Myocyte (in vitro differentiated cells): ENCODE results near the gene SLC29A4. TPM values are rescaled to one million over a fixed set of nuclear protein-coding genes. Genes with fewer than 3 reads are reported as not detected.
A peak's percentile ranks its signal among the peaks of the same experiment; 100 is the strongest.
"Not testable (repeated sequence)": the region's sequence is repeated elsewhere in the genome, so short reads cannot be mapped to it uniquely, and the experiment has no call there.

Experiments
- DNase-seq: peaks from one replicate; pipeline ENCODE4 v3.0.0-alpha.2; 2012; ENCODE audit warnings: low read depth
- total RNA-seq: library from RNA; depleted of rRNA; stranded (reverse); fragments of >200 nt; gene quantifications from 2 replicates; pipeline ENCODE4 v1.2.3, GENCODE V29; 2014

SLC29A4 gene
- total RNA-seq, 1 donor from 2014 or later, result 4.8 TPM

DNA sequence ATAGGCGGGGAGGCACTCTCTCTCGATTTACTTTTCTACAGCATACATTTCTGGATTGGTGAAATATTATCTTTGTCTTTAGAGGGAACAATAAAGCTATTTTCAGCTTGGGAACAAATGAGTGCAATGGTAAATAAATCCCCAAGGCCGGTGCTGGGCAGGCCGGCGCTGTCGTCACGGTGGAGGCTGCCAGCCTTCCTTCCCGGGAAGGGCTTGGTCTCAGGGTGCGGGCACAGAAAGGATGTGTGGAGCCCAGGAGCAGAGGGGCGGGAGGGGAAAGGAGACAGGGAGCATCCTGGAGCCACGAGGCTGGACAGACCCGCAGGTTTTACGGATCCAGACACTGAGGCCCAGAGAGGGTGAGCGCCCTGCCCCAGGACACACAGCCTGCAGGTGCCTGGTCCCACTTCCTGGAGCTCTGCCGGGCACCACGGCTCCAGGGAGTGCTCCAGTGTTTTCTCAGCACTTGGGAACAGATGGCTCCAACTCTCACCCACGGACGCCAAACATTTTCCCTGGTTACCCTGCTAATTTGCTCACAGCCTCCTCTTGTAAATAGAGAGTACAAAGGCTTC, 8.8 kb upstream of the SLC29A4 start:
- not testable (repeated sequence) for DNase-seq

DNA sequence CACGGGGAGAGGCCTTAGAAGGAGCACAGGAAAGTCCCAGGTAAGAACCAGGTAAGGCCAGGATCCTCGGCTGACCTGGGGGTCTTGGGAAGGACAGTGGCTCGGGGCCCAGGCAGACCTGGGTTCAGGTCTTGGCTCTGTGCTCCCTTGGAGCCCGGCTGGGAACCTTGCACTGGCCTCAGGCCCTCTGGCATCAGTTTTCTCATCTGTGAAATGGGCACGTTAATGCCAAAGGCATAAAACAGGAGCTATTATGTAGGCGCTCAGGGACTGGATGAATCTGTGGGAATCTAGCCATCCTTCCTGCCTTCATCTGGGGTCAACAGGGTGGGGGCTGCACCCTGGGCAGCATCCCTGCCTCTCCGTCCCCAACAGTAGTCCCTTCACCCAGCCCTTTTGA, 8.3 kb upstream of the SLC29A4 start:
- no peak for DNase-seq

DNA sequence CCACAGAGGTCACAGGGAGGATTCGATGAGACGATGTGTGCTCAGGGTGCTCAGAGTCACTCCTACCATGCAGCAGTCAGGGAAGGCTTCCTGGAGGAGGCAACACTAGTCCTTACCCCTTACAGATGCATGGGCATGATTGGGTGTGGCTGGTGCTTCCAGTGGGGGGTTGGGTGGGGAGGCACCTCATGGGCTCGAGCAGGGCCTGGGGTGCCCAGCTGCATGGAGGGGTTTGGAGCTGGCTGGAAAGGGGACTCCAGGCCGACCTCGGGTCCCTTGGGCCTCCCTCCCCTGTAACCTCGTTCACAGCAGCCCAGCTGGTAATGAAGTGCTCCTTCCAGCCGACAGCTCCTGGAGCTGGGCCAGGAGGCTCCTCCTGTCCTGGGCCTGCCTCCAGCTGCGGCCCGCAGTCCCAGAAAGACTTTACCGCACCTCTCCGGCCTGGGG, 7.7 kb upstream of the SLC29A4 start:
- not testable (repeated sequence) for DNase-seq

DNA sequence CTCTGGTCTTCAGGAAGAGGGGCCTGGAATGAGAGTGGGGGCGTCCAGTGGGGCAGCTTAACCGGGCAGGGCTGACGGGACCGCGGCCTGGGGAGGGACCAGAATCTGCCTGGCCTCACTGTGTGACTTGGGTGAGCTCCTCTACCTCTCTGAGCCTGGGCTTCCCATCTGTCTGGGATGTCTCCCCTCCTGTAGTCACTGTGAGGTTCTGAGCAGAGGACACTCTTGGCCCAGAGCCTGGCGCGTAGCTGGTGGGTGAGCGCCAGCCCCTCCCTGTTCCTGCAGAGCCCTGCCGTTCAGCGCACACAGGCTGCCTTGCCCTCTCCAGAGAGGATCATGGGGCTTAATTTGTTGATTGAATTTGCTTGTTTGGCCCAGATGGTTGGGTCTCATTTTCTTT, 7.2 kb upstream of the SLC29A4 start:
- not testable (repeated sequence) for DNase-seq

GRCh38 chr7:5276123-5276522, 6.6 kb upstream of the SLC29A4 start:
- DNase-seq, result not testable (repeated sequence)

- DNase-seq, result no peak
These were observed 6.1 kb upstream of the SLC29A4 start for GRCh38 chr7:5276611-5277010.

GRCh38 chr7:5278766-5279165, 4.0 kb upstream of the SLC29A4 start:
- DNase-seq, result no peak

DNA sequence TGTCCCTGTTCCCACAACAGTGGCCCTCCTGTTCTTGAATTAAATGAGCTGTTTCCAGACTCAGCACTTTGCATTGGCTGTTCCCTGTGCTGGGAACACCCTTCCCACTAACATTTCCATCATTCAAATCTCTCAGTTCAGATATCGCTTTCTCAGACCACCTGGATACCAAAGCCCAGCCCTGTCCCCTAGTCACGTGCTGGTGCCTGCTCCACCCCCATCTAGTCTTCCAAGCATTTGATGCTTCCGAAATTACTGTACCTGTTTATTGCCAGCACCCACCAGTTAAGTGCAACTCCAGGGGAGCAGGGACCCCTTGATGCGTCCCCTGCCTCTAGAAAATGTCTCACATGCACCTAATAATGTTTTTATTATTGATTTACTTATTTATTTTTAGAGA, 3.0 kb upstream of the SLC29A4 start:
- DNase-seq, result no peak

- DNase-seq, result not testable (repeated sequence)
These were observed 894 bp upstream of the SLC29A4 start for GRCh38 chr7:5281598-5282500.

DNA sequence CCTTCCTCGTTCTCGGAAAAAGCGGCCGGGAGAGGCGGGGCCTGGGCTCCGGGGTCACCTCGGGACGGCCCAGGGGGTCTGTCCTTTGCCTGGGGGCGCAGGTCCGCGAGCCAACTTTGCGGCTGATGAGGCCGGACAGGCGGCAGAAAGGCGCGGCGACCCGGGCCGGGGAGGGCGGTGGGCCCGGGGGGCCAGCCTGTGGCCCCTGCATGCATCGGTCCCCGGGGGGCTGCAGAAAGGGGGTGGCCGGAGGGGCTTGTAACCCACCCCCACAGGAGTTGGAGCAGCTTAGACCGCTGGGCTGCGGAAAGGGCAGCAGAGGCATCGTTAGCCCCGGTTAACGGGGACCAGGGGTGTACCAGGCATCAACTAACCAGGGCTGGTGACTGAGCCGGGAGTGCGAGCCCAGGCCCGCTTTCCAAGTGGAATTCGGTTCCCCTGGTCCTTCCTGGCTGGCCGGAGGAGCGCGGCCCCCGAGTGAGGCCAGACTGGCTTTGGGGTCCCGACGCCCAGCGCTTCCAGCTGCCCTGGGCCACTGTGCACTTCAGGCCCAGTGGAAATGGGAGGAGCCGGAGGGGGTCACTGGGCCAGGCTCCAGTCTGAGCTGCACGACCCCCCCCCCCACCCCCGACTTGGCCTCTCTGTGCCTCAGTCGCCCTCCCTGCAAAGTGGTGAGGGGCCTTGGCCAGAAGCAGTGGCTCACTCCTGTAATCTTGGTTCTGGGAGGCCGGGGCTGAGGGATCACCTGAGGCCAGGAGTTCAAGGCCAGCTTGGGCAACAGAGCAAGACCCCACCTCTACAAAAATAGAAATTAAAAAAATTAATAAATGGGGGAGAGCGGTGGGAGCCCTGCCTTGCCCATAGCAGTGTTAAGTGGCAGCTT, 919 bp downstream of the SLC29A4 start:
- no peak for DNase-seq

DNA sequence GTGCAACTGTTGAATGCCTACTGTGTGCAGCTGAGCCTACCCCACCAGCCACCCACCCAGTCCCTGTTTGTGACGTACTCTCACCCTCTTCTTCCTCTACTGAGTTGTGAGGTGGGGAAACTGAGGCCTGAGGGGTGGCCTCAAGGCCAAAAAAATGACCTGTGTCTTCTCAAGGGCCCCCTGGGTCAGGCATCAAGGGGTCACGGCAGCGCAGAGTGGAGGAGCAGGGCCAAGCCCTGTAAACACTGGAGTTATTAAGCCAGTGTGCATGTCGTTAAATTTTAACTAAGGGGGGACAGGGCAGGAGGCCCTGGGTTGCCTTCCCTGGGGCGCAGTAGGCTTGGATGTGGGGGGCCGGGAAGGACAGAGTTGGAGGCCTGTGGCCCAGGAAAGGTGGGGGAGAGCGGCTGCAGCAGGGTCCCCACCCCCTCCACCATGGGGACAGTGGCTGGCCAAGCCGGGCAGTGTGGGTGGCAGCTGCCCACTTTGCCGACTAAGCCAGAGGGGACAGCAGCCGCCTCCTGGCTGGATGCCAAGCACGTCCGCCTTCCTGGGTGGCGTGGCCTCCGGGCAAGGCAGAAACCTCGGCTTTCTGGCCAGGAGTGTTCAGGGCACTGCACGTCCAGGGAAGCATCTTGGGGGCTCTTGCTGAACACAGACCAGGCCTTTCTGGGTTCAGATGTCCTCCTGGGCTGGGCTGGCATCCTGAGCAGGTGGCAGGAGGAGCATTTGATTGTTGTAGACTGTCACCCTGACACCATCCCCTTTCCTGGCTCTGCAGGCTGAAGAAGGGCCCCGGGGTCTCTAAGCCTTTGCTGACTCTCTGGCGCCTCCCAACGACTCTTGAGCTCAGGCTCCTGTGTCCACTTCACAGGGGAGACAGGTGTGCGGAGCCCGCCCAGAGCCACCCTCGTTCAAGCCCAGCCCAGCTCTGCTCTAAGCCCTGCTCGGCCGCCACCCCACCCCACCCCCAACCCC, 1.9 kb downstream of the SLC29A4 start:
- DNase-seq, result peak; percentile 70

GRCh38 chr7:5286933-5287332, 4.2 kb downstream of the SLC29A4 start:
- no peak for DNase-seq

- not testable (repeated sequence) for DNase-seq
These were observed 4.6 kb downstream of the SLC29A4 start for GRCh38 chr7:5287373-5287772.

DNA sequence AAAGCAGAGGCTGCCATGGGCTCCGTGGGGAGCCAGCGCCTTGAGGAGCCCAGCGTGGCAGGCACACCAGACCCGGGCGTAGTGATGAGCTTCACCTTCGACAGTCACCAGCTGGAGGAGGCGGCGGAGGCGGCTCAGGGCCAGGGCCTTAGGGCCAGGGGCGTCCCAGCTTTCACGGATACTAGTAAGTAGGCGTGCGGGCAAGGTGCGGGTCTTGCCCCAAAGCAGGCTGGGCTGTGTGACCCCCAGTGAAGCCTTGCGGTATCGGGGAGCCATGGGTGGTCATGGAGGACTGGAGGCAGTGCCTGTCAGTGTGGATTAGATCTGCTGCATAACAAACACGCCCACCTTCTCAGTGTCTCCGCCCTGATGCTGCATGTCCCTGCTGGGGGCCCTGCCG, 5.1 kb downstream of the SLC29A4 start:
- no peak for DNase-seq

- DNase-seq, result not testable (repeated sequence)
These were observed 5.8 kb downstream of the SLC29A4 start for GRCh38 chr7:5288560-5288959.

DNA sequence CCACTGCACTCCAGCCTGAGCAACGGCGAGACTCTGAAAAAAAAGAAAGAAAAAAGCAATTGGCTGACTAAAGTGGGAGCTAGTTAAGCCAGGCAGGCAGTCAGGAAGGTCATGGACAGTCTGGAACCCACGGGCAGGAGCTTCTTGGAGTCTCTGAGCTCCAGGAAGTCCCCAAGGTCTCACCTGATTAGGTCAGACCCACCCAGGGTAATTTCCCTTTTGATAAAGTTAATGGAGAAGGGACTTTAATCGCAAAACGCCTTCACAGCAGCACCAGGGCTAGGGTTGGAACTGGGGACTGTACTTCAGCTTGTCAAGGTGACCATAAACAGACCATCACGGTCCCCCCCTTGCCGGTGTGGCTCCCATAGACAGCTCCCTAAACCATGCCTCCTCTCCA, 6.6 kb downstream of the SLC29A4 start:
- DNase-seq, result no peak

- no peak for DNase-seq
These were observed 8.6 kb downstream of the SLC29A4 start for GRCh38 chr7:5291301-5291700.

DNA sequence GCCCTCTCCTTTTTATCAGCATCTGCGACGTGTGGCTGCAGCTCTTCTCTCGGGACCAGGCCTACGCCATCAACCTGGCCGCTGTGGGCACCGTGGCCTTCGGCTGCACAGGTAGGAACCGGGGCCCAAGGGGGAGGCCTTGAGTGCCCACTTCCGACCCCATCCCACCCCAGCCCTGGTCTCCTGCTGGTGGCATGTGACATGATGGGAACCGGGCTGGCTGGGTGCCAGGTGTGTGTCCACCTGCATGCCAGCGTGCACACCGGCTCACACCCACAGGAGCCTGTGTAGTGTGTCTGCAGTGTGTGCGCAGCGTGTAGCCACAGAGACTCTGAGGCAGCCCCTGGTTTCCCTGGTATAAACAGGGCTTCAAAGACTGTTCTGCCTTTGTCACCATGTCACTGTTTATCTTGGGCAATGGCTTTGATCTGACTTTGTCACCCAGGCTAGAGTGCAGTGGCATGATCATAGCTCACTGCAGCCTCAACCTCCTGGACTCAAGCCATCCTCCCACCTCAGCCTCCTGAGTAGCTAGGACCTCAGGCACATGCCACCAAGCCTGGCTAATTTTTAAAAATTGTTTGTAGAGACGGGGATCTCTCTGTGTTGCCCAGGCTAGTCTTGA, 9.1 kb downstream of the SLC29A4 start:
- DNase-seq, result not testable (repeated sequence)

DNA sequence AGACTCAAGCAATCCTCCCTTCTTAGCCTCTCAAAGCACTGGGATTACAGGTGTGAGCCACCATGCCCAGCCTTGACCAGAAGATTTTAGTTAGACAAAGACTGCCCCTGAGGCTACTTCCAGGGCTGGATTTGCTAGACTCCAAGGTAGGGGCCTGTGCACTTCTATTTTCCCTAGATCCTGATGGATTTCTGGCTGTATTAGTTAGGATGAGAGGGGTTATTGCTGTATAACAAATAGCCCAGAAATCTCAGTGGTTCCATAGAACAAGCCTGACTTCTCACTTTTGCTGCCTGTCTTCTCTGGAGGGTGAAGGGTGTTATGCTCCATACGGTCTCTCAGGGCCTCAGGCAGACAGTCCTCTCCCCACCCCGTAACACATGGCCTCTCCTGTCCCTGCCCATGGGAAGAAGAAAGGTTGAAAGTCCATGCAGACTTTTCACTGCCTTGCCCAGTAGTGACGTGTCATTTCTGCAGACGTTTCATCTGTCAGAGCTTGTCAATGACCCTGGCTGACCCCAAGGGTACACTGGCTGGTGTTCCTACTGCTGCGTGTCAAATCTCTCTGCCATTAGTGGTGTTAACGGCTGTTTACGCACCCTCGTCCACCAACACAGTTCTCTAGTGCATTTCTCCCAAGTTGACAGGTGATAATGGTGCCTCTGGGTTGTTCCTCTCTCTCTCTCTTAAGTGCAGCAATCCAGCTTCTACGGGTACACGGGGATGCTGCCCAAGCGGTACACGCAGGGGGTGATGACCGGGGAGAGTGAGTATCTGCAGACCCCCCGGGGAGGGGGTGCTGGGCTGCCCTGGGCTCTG, 11.6 kb downstream of the SLC29A4 start:
- no peak for DNase-seq
